UCSD-AML1 (cell line): ENCODE results near the gene TOM1L2.

ENCODE experiments used
- DNase-seq: peaks from one replicate; lab custom pipeline; 2025; ENCODE audit not compliant: unreplicated experiment; lab: John Stamatoyannopoulos, UW

The TOM1L2 gene

DNA sequence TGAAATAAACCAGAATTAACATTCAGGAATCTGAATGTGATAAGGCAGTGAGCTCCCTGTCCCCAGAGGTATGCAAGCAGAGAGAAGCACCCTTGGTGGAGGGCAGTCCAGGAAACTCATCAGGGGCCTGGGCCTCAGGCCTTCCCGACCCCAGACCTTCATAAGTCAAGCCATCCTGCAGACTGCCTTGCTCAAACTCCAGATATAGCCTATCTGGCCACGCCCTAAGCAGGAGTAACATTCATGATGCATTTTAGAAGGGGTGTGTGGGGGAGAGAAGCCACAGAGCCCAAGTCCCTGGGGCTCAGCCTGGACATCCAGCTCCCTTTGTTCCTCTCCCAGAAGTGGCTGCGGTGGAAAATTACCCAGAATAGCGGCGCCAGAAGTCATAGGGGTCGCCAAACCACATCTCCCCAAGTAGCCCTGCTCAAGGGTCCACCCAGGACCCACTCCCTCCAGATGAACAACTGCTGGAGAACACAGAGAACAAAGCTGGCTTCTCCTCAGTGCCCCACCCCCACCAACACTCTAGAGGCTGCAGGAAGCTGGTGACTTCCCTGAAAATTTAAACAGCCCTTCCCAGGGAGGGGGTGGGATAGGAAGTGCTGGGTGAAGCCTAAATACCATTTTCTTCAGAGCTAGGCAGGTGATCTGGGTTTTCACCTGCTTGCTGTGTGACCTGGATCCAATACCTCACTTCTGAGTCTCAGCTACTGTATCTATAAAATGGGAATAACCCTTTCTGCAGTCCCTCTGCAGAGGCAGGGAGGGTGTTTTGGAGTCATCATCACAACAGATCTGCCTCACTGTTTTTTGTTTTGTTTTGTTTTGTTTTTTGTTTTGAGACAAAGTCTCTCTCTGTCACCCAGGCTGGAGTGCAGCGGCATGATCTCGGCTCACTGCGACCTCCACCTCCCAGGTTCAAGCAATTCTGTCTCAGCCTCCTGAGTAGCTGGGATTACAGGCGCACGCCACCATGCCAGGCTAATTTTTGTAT, 133.9 kb downstream of the TOM1L2 start:
- peak; percentile 82 for DNase-seq

GRCh38 chr17:17837380-17837821, 134.8 kb downstream of the TOM1L2 start:
- peak; percentile 50 for DNase-seq

DNA sequence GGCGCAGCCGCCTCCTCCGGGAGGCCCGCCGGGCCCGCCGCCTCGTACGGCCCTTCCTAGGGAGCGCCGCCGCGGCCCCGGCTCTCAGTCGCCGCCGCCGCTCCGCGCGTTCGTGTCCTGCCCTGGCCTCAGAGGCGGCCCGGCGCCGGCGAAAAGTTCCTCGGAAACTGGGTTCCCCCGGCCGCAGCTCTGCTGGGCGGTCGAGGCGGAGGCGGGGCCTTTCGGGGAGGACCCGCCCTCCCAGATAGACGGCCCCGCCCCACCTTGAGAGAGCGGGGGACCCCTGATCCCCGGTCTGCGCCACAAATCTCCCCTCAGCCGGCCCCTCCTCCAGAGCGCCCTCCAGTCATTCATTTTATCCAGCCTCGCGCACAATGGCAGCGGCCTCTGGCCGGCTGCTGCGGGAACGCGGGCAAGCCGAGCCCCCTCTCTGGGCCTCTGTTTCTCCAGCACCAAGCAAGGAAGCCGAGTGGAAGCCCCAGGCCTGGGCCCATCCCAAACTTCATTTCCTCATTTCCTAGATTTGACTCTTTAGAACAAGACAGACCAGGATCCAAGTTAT, 135.3 kb downstream of the TOM1L2 start, which contains the start of gene SREBF1:
TSS of gene SREBF1 (minus strand) at position 169 of the 562 bp plus-strand sequence. CDS start 169 bp downstream, outside the sequence.
- DNase-seq: peak; percentile 79

GRCh38 chr17:17836250-17836817, 135.9 kb downstream of the TOM1L2 start:
- peak; percentile 97 for DNase-seq

DNA sequence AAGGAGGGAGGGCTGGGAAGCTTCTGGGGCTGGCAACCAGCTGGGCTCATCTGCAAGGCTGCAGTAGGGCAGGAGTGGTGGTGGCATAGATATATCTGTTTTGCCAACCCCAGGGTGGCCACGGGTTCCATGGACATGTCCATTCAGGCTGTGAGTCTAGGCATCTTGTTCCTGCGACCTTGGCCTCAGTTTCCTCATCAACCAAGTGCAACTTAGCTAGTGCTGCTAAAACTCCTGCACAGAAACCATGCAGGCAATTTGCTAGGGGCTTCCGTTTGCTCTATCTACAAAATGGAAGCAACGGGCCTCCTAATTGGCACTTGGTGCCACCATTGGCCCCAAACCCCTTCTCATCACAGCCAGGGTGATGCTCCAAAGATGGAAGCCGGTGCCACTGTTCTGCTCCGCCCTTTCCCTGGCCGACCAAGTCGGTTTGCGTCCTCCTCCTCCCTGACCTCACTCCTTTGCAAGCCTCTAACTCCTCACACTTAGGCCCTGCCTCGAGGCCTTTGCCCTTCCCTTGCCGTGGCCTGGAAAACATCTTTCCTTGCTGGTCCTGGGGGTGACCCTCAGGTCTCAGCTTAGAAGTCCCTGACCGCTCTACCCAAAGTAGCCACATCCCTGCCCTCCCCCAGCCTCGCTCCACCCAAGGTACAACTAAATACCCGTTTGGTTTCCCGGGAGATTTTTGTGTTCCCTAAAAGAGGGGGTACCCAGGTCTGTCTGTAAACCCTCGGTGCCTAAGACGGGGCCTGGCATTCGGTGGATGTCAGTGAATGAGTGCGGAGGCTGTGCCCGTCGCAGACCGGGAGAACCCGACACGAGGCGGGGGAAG, 136.6 kb downstream of the TOM1L2 start:
- no peak for DNase-seq

- DNase-seq: no peak
These were observed 137.2 kb downstream of the TOM1L2 start for GRCh38 chr17:17834974-17835373.

- no peak for DNase-seq
These were observed 138.4 kb downstream of the TOM1L2 start for GRCh38 chr17:17833658-17834357.

DNA sequence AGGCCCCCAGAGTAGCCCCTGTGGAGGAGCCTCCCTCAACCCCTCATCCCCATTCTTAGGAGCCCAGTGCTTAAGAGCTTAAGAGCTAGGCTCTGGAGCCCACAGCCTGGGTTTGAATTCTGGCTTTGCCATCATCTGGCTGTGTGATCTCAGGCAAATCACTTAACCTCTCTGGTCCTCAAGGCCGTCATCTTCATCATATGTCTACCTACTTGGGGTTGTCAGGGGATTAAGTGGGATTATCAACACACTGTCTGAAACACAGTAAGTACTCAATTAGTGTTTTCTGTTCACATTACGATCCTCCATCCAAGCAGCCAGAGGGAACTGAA, 140.2 kb downstream of the TOM1L2 start:
- DNase-seq: no peak

- DNase-seq: no peak
These were observed 140.8 kb downstream of the TOM1L2 start for GRCh38 chr17:17831208-17832031.

GRCh38 chr17:17830740-17831207, 141.4 kb downstream of the TOM1L2 start:
- DNase-seq: no peak

DNA sequence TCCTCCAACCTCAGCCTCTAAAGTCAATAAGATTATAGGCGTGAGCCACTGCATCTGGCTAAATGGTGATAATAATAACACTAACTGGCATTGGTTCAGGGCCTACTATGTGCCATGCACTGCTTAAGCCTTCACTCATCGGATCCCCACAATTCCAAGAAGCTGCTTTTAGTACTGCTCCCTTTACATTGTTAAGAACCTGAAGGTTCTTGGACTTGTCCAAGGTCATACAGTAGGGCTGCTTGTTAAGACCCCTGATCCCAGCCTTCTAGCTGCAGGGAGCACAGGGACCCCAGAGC, 142.0 kb downstream of the TOM1L2 start:
- no peak for DNase-seq

- DNase-seq: no peak
These were observed 144.2 kb downstream of the TOM1L2 start for GRCh38 chr17:17827826-17828621.

GRCh38 chr17:17826942-17827785, 145.0 kb downstream of the TOM1L2 start:
- no peak for DNase-seq

DNA sequence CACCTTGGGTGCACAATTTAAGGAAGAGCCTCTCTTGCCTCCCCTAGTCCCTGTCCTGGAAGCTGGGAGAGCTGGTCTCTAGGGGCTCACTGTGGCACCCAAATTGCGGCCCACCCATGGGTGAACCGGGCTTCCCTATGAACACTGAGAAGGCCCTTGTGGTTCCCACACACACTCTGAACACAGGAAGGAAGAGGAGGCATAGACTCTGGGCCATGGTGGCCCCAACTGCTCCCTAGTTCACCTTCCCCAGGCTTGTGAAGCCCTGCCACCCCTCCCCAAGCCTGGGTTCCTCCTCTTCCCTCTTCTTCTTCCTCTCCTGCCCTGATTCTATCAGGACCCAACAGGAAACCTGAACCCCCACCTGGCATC, 145.9 kb downstream of the TOM1L2 start:
- DNase-seq: peak; percentile 52

DNA sequence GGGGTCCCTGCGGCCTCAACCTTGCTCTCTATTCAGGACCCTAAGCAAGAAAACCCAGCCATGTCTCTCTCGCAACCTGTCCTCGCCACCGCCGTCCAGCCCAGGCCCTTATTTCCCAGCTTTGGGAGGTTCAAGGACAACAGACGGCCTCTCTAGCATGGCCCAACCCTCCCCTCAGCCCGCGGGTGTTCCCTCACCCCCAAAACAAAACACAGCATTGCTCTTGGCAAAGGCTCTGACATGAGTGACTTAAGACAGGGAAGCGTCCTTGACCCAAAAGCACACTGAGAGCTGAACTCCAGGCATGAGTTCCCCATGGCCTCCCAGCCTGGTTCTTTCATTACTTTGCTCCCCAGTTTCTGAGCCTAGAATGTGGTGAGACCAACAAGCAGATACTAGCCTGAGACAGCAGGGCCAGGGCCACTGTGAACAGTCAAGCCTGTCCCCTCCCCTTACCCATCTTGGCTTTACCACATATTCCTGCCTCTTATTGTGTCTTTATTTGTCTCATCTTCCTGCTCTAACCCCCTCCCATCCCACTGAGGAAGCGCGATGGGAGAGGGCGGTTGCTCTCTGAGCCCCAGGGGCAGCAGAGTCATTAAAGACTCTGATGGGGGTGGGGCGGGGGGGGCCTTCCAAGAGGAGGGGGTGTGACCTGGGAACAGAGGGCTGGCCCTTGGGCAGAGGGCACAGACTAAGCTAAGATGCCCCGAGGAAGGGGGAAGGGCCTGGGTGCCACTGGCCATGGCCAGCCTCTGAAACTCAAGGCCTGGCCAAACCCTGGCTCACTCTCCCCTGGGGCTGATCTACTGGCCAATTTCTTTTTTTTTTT, 147.2 kb downstream of the TOM1L2 start:
- peak; percentile 36 for DNase-seq

GRCh38 chr17:17824119-17824782, 147.9 kb downstream of the TOM1L2 start:
- DNase-seq: no peak
